OCI-LY3 (cell line): Measurements from ENCODE around the gene SPATA9.

ENCODE experiments used
- H2AFZ ChIP-seq: fragments of 200-600, 300-600 bp; shearing (Covaris generic); 2 replicates; pipeline ENCODE4 v1.6.0; 2014; ENCODE audit warnings: antibody characterized with exemption, low read depth, low read length
- H3K27ac ChIP-seq: fragments of 200-600, 300-600 bp; sonication (generic); 2 replicates; pipeline ENCODE4 v1.5.1; 2014; ENCODE audit warnings: mild to moderate bottlenecking, low read length, moderate library complexity, mixed read lengths
- H3K27me3 ChIP-seq: fragments of 200-600, 300-600 bp; sonication (generic); 2 replicates; pipeline ENCODE4 v1.6.1; 2014; ENCODE audit warnings: low read depth, low read length, mixed read lengths
- H3K36me3 ChIP-seq: fragments of 200-600, 300-600 bp; sonication (generic); replicated peaks from 2 replicates; pipeline ENCODE3; 2014; ENCODE audit warnings: low read depth, low read length, mixed read lengths
- H3K4me1 ChIP-seq: fragments of 300-600, 200-600 bp; sonication (generic); 2 replicates; pipeline ENCODE4 v1.6.1; 2014; ENCODE audit warnings: low read length, mixed read lengths
- H3K4me2 ChIP-seq: fragments of 200-600, 300-600 bp; sonication (generic); 2 replicates; pipeline ENCODE4 v1.6.1; 2014; ENCODE audit warnings: low read length, mixed read lengths
- H3K4me3 ChIP-seq: fragments of 300-600, 200-600 bp; sonication (generic); 2 replicates; pipeline ENCODE4 v1.5.1; 2014; ENCODE audit warnings: antibody characterized with exemption, mild to moderate bottlenecking, low read length, moderate library complexity
- H3K79me2 ChIP-seq: fragments of 300-600, 200-600 bp; shearing (Covaris generic); 2 replicates; pipeline ENCODE4 v1.6.1; 2014; ENCODE audit warnings: mild to moderate bottlenecking, low read length, mixed read lengths
- H3K9ac ChIP-seq: fragments of 300-600, 200-600 bp; shearing (Covaris generic); 2 replicates; pipeline ENCODE4 v1.6.0; 2014; ENCODE audit warnings: mild to moderate bottlenecking, low read length, moderate library complexity
- H3K9me3 ChIP-seq: fragments of 200-600, 300-600 bp; shearing (Covaris generic); 2 replicates; pipeline ENCODE4 v1.6.1; 2014; ENCODE audit warnings: low read length, mixed read lengths; ENCODE audit not compliant: insufficient read depth
- H4K20me1 ChIP-seq: fragments of 200-600, 300-600 bp; sonication (generic); 2 replicates; pipeline ENCODE4 v1.6.1; 2016; ENCODE audit warnings: low read length, mixed read lengths; ENCODE audit not compliant: insufficient read depth
- CTCF ChIP-seq: fragments of 200-600, 300-600 bp; sonication (generic); IDR thresholded peaks from 2 replicates; pipeline ENCODE4 v1.5.1; 2014; ENCODE audit warnings: antibody characterized with exemption, low read length, low read depth
- EZH2phosphoT487 ChIP-seq: fragments of 200-600 bp; shearing (Covaris generic); IDR thresholded peaks from 2 replicates; pipeline ENCODE4 v1.6.1; 2018; ENCODE audit warnings: antibody characterized with exemption, mixed run types, low read depth

SPATA9 gene

DNA sequence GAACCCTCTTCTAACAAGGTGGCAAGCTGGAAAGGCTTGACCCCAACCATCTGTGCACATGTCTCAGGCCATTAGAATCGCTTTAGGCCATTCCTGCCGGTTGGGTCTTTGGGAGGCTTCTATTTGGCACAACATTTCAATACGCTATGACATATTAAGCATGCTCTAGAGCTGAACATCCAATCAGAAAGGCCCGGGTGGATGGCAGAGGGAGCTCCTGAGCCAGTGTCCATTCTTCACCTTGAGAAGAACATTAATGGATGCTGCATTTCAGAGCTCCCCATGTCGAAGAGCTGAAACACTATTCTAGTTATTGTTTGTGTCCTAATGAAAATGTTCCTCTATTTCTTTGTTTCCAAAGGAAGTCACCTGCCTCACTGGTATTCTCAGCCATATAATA, 12.8 kb downstream of the SPATA9 start:
- Histone ChIP-seq H3K27me3 (no peaks in the 10 kb centered on the region), H3K4me3 (no peak overlapping the region), H3K36me3 (no peaks in the 10 kb centered on the region), H3K79me2 (no peaks in the 10 kb centered on the region), H4K20me1 (no peaks in the 10 kb centered on the region), H3K9me3 (no peaks in the 10 kb centered on the region), H3K4me1 (peaks cover 44% of the 10 kb centered on the region), H3K9ac (no peak overlapping the region), H3K27ac (no peak overlapping the region), H3K4me2 (no peak overlapping the region), H2AFZ (no peak overlapping the region)
- TF ChIP-seq CTCF (no peak), EZH2phosphoT487 (no peak)

DNA sequence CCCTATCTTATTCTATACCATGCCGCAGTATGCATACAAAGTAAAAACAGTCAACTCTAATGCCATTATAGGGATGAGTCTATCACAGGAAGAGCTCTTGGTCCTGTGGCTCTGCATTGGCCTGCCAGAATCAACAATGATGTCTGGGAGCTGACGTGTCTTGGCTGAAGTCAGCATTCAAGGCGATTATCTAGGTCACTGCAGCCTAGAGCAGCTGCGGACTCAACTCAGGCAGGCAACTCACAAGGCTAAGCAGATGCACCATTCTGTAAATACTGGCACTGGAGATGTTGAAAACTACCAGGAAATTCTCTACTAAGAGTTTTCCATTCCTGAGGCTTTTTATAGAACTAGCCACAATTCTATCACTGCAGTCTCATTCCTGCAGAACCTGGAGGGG, 13.3 kb downstream of the SPATA9 start:
- Histone ChIP-seq H3K4me1 (peaks cover 39% of the 10 kb centered on the region), H3K4me2 (no peak overlapping the region), H3K4me3 (no peak overlapping the region), H3K27me3 (no peaks in the 10 kb centered on the region), H4K20me1 (no peaks in the 10 kb centered on the region), H3K27ac (no peak overlapping the region), H3K36me3 (no peaks in the 10 kb centered on the region), H3K9ac (no peak overlapping the region), H3K9me3 (no peaks in the 10 kb centered on the region), H2AFZ (no peak overlapping the region), H3K79me2 (no peaks in the 10 kb centered on the region)
- TF ChIP-seq CTCF (no peak), EZH2phosphoT487 (no peak)

DNA sequence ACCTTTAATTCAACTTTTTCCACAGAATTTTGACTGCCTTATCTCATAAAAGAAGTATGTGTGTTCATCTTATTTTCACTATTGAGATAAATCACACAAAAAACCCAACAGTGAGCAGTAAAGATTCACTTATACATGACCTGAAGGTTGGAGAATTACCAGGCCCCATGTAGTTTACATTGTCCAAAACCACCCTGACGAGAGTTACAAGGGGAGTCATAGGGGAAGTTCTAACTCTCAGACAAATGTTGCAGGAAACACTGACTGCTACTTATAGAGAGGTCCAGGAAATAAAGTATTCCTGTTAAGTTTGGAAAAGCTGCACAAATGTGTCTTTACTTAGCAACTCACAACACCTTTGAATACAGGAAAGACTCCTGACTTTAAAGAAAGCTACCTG, 14.1 kb downstream of the SPATA9 start:
- no peaks in the 10 kb centered on the region for H3K79me2 ChIP-seq
- H3K9ac ChIP-seq, result no peak overlapping the region
- no peaks in the 10 kb centered on the region for H4K20me1 ChIP-seq
- no peaks in the 10 kb centered on the region for H3K9me3 ChIP-seq
- H3K4me1 ChIP-seq, result peaks cover 31% of the 10 kb centered on the region
- peak overlapping the region; percentile 32; the same call in 1 of the 2 replicates for H3K4me2 ChIP-seq
- H3K27ac ChIP-seq, result no peak overlapping the region
- no peaks in the 10 kb centered on the region for H3K36me3 ChIP-seq
- TF ChIP-seq CTCF, result no peak
- TF ChIP-seq EZH2phosphoT487, result no peak
- H3K4me3 ChIP-seq, result no peak overlapping the region
- H2AFZ ChIP-seq, result peak overlapping the region; percentile 53
- H3K27me3 ChIP-seq, result no peaks in the 10 kb centered on the region

- Histone ChIP-seq H4K20me1 (no peaks in the 10 kb centered on the region), H3K36me3 (no peaks in the 10 kb centered on the region), H3K79me2 (no peaks in the 10 kb centered on the region), H3K9me3 (no peaks in the 10 kb centered on the region), H3K27ac (no peak overlapping the region), H3K27me3 (no peaks in the 10 kb centered on the region), H3K4me2 (peak overlapping the region; percentile 32; the same call in 1 of the 2 replicates), H3K9ac (no peak overlapping the region), H3K4me3 (no peak overlapping the region), H3K4me1 (peaks cover 26% of the 10 kb centered on the region), H2AFZ (no peak overlapping the region)
- TF ChIP-seq EZH2phosphoT487, result no peak
- no peak for TF ChIP-seq CTCF
Observed at GRCh38 chr5:95668216-95668615, 14.6 kb downstream of the SPATA9 start.
